NCI-H1694 (cell line): ENCODE data around the gene ARHGEF11.

Experiments
- DNase-seq: peaks from one replicate; lab custom pipeline; 2025; lab: John Stamatoyannopoulos, UW

ARHGEF11 gene

DNA sequence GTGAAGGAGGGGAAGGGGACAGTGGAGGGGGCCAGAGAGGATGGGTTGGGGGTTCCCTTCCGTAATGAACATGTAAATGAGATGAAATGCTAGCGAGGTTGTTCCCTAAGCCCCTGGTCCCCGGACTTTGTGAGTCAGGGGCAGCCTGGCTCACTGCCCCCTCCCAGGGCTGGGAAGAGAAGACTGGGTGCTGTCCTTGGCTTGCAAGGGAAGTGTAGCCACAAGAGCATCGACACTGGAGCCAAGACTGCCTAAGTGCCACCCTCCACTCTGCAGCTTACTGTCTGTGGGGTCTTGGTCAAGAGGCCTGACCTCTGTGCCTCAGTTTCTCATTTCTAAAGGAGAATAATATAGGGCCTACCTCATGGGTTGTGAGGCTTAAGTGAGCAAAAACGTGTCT, 151.5 kb downstream of the ARHGEF11 start:
- no peak for DNase-seq

DNA sequence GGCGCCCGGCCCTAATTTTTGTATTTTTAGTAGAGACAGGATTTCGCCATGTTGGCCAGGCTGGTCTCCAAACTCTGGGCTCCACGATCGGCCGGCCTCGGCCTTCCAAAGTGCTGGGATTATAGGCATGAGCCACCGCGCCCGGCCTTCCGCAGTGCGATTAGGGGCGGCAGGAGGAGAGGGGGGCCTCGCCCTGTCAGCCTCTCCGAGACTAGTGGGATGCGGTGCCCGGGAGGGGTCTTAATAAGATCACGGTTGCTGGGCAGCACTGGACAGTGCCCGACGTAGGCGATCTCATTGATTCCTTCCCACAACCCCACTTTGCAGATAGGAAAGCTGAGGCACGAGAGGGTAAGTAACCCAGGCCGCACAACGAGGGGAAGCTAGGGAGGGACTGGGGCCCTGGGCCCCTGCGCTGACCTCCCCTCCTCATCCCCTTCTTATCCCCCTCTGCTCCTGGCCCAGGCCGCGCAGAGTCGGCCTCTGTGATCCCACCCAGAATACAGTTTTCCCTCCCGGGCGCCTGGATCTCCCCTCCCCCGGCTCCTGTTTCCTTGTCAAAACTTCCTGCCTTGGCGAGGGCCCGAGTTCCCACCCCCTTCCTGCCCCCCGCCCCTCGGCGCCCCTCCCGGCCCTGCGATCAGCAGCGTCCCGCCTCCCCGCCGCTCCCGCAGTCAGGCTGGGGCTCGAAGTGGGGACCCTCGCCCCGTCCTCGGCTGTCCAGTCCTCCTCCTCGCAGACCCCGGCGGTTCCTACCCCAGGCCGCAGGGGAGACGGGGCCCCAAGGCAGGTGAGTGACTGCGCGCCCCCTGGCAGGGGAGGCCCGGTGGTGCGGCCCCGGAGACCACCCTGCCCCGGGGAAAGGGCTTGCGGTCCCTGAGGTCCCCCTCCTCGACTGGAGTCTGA, 152.2 kb downstream of the ARHGEF11 start, which contains the start of gene PEAR1:
PEAR1 (plus strand) TSS at position 671 of the 906 bp plus-strand sequence. CDS start 10,209 bp downstream, outside the sequence.
- DNase-seq, result no peak

DNA sequence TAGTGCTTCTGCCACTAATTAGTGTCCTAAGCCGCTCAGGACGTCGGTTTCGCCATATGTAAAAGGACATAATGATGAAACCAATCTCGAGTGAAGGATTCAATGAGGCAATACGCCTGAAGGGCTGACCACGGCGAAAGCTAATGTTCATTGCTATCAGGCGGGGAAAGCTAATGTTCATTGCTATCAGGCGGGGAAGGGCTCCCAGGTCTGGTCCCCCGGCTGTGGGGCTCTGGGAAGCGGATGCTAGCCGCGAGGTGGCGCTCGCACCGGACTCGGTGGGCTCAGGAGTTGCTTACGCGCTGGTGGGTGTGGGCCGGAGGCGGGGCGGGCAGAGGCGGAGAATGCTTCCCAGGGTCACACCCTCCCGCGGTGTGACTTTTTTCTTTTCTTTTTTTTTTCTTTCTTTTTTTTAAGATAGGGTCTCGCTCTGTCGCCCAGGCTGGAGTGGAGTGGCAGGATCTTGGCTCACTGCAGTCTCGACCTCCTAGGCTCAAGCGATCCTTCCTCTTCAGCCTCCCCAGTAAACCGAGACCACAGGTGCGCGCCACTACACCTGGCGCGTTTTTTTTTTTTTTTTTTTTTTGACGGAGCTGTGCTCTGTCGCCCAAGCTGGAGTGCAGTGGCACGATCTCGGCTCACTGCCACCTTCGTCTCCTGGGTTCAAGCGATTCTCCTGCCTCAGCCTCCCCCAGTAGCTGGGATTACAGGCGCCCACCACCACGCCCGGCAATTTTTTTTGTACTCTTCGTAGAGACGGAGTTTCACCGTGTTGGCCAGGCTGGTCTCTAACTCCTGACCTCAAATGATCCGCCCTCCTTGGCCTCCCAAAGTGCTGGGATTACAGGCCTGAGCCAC, 153.1 kb downstream of the ARHGEF11 start:
- peak; percentile 95 for DNase-seq

DNA sequence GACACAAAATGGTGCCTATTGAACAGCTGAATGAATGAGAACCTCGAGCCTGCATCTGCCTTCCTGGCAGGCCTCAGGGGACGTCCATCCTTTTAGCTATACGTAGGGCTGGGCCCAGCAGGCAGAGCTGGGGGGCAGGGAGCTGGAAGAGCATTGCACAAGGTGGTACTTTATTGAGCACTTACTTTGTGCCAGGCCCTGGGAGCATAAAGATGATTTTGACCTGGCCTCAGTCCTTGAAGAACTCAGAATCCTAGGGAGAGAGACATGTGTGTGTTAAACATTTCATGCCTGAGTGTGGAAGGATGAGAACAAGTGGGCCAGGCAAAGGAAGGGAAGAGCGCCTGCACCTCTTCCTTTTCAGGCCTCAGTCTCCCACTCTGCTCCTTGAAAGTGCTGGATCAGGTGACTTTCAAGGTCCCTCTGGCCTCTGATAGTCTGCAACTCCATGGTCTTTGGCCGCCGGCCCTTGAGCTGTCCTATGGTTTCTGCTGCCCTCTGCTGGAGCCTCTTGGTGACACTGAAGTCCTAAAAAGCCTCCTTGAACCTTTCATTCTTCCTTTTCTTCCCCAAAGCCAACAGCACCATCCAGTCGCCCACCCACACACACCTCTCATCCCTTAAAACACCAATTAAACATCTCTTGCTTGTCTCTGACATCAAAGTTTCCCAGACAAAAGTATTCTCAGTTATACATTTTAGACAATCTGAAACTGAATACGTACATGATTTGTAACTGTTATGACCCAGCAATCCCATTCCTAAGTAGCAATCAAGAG, 155.6 kb downstream of the ARHGEF11 start:
- DNase-seq, result peak; percentile 67

DNA sequence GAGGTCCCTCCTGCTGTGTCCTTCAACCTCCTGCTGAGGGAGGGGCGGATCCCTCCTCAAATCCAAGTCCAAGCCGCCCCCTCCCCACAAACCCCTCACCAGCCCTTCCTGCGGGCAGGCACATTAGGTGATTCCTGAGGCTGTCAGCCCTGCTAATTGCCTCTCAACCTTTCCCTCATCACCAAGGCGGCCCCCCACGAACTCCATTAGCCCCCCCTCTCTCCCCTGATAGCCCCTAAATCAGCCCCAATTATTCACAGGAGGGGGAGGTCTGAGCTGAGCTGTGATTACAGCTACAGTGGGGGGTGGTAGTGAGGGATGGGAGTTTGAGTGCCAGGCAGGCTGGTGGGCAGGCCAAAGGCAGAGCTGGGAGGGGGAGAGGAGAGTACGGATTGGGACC, 157.8 kb downstream of the ARHGEF11 start:
- no peak for DNase-seq

DNA sequence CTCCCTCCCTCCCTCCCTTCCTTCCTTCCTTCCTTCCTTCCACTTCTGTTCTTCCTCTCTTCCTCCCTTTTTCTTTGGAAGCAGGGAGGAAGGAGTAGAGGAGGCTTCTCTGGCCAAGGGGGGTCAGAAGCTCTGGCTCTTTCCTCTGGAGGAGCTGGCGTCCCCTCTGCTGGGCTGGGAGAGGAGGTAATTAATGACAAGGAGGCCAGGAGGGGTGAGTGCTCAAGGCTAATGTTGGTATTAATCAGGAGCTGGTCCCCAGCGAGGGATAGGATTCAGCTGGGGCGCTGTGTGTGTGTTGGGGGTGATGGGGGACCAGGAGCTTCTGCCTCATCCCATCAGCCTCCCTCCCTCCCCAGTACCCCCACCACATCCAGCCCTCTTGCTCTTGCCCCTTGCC, 158.2 kb downstream of the ARHGEF11 start:
- DNase-seq, result no peak

DNA sequence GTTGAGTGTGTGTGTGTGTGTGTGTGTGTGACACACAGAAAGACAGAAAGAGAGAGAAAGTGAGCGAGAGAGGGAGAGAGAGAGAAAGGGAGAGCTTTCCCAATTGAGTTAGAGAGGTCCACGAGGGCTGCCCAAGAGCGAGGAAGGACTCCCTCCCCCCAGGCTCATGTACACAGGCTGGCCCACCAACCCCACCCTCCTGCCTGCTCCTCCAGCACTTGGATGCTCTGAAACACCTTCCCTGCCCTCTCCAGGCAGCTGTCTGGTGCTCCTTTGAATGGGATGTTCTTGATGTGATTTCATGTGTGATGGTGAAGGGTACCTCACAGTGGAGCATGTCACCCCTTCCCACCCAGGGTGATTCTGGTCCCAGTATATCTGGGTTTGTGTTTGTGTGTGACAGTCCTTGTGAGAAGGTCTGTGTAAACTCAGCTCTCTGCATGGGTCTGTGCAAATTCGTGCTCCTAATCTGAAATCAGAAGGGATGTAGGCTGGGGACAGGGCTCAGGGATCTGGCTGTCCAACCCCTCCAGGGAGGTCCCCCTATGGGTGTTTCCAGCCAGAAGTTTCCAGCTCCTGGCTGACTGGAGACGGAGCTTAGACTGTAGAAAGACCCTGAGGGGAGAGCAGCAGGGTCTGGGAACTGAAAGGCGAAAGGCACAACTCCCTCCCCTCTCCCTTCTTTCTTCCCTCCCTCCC, 158.8 kb downstream of the ARHGEF11 start:
- no peak for DNase-seq

DNA sequence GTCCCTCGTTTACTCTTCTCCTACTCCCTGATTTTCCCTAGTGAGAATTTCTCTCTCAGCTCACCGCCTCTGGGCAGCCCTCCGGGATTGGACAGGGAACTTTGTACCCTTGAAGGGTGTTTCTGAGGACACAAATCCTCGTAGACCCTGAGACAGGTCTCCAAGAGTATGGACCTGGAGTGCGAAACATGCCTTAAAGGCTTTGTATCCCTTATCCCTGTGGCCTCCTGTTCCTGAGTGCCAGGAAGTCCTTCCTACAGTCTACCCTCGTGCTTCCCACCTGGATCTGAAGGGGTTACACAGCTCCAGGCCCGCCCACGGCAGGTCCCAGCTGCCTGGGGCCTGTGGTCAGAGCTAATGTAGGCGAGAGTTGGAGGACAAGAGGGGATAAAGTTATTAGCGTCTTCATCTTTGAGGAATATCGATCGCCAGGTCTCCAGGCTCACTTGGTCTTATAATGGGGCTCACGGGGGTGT, 159.6 kb downstream of the ARHGEF11 start:
- no peak for DNase-seq

DNA sequence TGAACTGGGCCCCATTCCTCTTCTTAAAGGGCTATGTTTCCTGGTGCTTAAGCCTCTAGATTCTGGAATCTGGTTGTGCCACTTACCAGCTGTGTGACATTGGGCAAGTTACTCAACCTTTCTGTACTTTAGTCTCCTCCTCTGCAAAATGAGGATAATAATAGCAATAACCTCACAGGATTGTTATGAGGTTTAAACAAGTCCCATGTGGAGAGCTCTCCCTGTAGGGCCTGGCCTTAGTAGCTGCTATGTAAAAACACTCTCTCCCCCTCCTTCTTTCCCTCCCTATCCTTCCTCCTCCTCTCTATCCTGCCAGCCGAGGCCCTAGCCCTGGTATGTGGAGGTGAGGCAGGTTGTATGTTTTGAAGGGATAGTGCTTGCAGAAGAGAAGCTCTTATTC, 160.2 kb downstream of the ARHGEF11 start:
- no peak for DNase-seq
